Measurements from ENCODE around the gene GIN1. TPM values are rescaled to one million over a fixed set of nuclear protein-coding genes. Genes with fewer than 3 reads are reported as not detected.

GIN1 gene
- total and polyA plus RNA-seq, 2 of the 4 experiments (the other 2 are of a cell fraction) = 2.9 to 3.1 TPM

GRCh38 chr5:103135461-103135860, 15.5 kb upstream of the GIN1 start:
- no peak overlapping the region for H3K14ac ChIP-seq (replicated peaks; ENCODE audit: low read depth, low read length)
- DNase-seq = no peak
- no peak overlapping the region for H2BK15ac ChIP-seq (ENCODE audit: low read depth, low read length)
- H2AK9ac ChIP-seq (replicated peaks; ENCODE audit: low read depth, low read length, poor library complexity) = no peak overlapping the region
- ChIA-PET POLR2A (ENCODE audit: unreplicated experiment) (no interaction called here), CTCF (no interaction called here)
- no peak overlapping the region for H3K4me2 ChIP-seq (ENCODE audit: low read depth, low read length)
- no peak overlapping the region for H4K8ac ChIP-seq (ENCODE audit: low read depth in 2 of 2, low read length in 2 of 2)
- no peak overlapping the region for H3K18ac ChIP-seq (ENCODE audit: low read depth, low read length)
- H4K5ac ChIP-seq (ENCODE audit: low read depth, low read length) = no peak overlapping the region
- in situ Hi-C loops (cut with MboI; ENCODE audit: low sequenced_read_pairs) = no loop called here
- H3K4ac ChIP-seq (ENCODE audit: low read depth, low read length) = no peak overlapping the region
- H3K27me3 ChIP-seq (ENCODE audit: control insufficient read depth, insufficient read depth, low read length) = no peaks in the 10 kb centered on the region
- no TSS peak for BruUV-seq (replicated peaks)
- TF ChIP-seq RFX5 (IDR thresholded peaks at IDR 0.05; ENCODE audit: low read depth, low read length) = no peak
- TF ChIP-seq BHLHE40 (IDR thresholded peaks at IDR 0.05; ENCODE audit: low read depth, low read length) = no peak
- TF ChIP-seq MAFK (IDR thresholded peaks at IDR 0.05; ENCODE audit: low read depth, low read length) = no peak
- H3K56ac ChIP-seq (ENCODE audit: extremely low read depth, insufficient read depth, low read length) = no peak overlapping the region
- no peak overlapping the region for H3K27ac ChIP-seq (ENCODE audit: insufficient read depth, low read length)
- H4K91ac ChIP-seq (ENCODE audit: insufficient read depth, low read depth, low read length) = no peak overlapping the region
- peaks cover 5% of the 10 kb centered on the region; the same call in 1 of the 2 replicates for H3K36me3 ChIP-seq (ENCODE audit: control insufficient read depth, insufficient read depth, low read length)
- intact Hi-C loops (cut with micrococcal nuclease) = loop anchor here (5.0 to 10.0 kb wide), 4 partner anchors 93 to 598 kb away; no protein-coding TSS in a partner anchor
- no peaks in the 10 kb centered on the region for H4K20me1 ChIP-seq (ENCODE audit: insufficient read depth, low read length)
- dilution Hi-C loops (cut with HindIII; ENCODE audit: low sequenced_read_pairs, unreplicated experiment) = no loop called here
- H2BK120ac ChIP-seq (ENCODE audit: low read depth, low read length) = no peak overlapping the region
- no CpG with 5 or more reads among the region's 1 CpG for WGBS, 2 experiments (ENCODE audit: extremely low coverage in 2 of 2, insufficient read length in 1 of 2)
- H3K9ac ChIP-seq (ENCODE audit: low read depth, low read length) = no peak overlapping the region
- H3K9me1 ChIP-seq (ENCODE audit: insufficient read depth, low read length) = no peaks in the 10 kb centered on the region
- H2BK5ac ChIP-seq (ENCODE audit: low read depth, low read length, poor library complexity, severe bottlenecking) = no peak overlapping the region
- no peaks in the 10 kb centered on the region for H3K4me1 ChIP-seq (ENCODE audit: control insufficient read depth, insufficient read depth, low read length)
- H3K23ac ChIP-seq (ENCODE audit: low read depth, low read length) = no peak overlapping the region
- no peak overlapping the region for H2AFZ ChIP-seq (replicated peaks; ENCODE audit: low read length, poor library complexity)
- H2AK5ac ChIP-seq (ENCODE audit: low read depth, low read length) = no peak overlapping the region
- H2BK20ac ChIP-seq (ENCODE audit: low read depth, low read length) = no peak overlapping the region
- H3K9me3 ChIP-seq (ENCODE audit: control insufficient read depth, insufficient read depth, low read length) = no peaks in the 10 kb centered on the region
- no peak overlapping the region for H3K4me3 ChIP-seq (ENCODE audit: insufficient read depth, low read depth, low read length)
- no peak for ATAC-seq (ENCODE audit: low read depth)
- peaks cover 0 to 6% of the 10 kb centered on the region in 2 experiments; a peak in 2 of 4 replicates for H3K79me1 ChIP-seq (ENCODE audit: low read depth in 1 of 2, low read length in 2 of 2)

Measured in IMR-90 (cell line).